SKM-1 treated with dmso at 0.1 percent for 144 hours (cell line): ENCODE measurements around the gene LPXN.
A peak's percentile ranks its signal among the peaks of the same experiment; 100 is the strongest.

Source experiments
- DNase-seq: peaks from one replicate; lab custom pipeline; 2025; ENCODE audit not compliant: unreplicated experiment; lab: John Stamatoyannopoulos, UW

LPXN gene

DNA sequence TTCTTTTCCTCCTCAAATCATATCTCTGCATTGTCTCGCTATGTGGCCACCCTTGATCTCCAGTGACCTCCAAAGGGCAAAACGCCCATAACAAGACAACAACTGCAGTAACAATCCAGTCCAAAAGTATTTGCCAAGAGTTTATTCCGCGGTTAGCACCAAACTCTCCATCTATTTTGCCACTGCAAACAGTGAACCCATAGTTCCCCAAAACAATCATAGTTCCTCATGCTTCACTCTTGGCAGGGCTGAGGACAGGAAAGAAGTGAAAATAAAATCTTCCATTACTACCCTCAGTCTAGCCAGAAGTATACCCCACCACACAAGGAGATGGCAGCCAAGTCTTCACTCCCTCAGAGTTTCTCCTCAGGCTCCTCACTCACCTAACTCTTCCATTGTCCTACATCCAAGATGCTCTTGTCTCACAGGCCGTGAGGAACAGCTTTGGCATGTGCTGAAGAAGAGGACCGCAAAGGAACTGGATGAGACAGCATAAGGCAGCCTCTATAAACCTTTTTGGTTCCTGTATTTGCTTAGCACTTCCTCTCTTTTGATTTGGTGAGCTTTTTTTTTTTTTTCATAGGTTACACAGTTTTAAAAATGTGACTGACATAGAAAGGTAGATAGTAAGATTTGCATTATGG, at the start of gene LPXN:
LPXN (minus strand) TSS at position 480 of the 644 bp plus-strand sequence; CDS start at position 396, 84 bp downstream.
- peak; percentile 89 for DNase-seq

DNA sequence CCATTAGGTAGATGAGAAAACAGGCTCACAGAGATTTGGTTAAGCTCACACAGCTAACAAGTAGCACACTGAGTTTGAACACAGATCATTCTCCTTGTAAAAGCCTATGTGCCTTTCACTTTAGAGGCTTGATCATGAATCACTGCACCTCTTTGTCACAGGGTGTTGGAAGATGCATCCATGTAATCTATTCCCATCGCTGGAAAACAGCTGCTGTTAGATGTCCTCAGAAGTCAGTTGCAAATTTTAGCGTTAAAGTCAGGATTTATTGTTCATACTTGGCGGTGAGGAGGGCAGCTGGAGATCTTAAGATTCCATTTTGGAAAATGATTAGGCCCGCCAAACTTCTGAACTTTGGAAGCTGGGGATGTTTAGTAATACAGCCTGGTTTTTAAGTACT, 49.4 kb upstream of the LPXN start:
- DNase-seq: no peak

DNA sequence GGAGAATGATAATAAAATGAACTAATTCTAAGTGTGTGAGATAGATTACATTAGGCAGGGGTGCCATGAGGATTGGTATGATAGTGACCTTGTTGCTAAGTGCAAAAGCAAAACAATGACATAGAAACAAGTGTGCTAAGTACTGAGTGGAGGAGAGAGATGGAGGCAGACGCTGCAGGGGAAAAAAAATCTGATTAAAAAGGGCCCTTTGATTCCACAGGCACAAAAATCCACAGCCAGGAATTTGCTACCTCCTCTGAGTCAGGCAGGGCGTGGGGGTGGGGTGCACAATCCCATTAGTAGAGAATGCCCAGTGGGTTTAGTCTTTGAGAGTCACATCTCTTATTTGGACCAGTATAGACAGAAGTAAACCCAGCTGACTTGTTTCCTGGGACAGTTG, 46.7 kb upstream of the LPXN start, which contains the start of gene CNTF:
CNTF (plus strand) TSS at position 322 of the 400 bp plus-strand sequence. CDS start 88 bp downstream, outside the sequence.
- no peak for DNase-seq

DNA sequence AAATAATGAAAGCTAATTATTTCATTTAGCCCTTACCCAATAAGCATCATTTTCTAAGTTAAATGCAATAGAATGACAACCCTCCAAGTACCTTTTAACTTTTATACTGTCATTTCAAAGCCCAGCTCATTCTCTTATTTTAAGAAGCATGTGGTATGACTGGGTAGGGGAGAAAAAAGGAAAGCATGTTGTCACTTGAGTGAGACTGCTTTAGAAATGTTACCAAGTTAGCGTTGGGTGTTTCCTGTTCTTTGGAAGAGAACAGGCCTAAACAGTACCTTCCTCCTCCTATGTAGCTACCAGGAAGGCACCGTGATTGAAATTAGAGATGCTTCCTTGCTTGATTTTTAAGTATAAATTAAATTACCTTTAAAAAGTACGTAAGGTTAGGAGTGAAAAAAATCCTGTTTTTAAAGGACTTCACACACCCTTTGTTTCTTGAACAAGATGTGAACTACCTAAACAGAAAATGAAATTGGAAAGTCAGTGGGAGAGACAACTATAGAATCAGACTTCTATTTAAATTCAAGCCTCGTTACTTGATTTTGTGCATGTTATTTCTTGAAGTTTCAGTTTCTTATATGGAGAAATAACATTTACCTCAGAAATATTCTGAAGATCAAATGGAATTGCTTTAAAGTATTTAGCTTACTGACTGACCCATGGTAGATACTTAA, 46.1 kb upstream of the LPXN start:
- DNase-seq: no peak

GRCh38 chr11:58617976-58618557, 42.4 kb upstream of the LPXN start:
- no peak for DNase-seq

GRCh38 chr11:58616594-58616993, 40.9 kb upstream of the LPXN start:
- no peak for DNase-seq

DNA sequence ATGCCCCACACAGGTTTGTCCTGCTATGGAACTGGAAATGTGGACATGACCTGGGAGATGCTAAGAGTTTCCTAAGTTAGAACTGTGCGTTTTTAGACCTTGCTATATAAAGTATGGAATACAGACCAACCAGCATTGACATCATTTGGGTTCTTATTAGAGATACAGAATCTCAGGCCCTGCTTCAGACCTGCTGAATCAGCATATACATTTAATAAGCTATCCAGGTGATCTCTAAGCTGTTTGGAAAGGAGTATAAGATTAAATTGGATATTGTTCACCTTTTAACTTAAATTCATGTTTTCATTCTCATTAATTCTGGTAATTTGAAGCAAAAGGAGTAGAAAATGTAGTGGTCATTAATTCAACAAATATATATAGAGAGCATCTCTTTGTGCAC, 39.9 kb upstream of the LPXN start:
- no peak for DNase-seq

DNA sequence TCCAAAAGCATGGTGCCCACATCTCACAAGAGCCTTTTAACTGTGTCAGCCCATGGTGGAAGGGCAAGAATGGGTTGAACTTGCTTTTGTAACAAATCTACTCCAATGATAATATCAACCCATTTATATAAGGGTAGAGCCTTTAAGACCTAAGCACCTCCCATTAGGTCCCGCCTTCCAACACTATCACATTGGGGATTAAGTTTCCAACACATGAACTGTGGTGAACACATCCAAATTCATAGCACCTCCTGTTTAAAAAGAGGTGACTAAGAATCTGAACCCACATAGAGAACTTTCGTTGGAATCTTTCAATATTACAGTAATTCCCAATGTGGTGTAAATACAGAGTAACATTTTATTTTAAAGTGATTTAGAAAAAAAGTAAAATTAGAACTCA, 37.6 kb upstream of the LPXN start:
- DNase-seq: no peak

DNA sequence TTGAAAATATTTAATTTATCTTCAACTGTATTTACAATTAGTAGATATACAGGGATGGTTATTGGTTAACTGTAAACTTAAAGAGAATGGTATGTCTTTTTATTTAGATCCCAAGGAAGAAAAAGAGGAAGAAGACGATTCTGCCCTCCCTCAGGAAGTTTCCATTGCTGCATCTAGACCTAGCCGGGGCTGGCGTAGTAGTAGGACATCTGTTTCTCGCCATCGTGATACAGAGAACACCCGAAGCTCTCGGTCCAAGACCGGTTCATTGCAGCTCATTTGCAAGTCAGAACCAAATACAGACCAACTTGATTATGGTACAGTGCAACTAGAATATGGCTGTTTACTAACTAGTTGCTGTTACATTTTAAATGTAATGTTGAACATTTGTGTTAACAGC, 34.1 kb upstream of the LPXN start:
- no peak for DNase-seq

- DNase-seq: no peak
Observed at GRCh38 chr11:58608331-58608730, 32.7 kb upstream of the LPXN start.

DNA sequence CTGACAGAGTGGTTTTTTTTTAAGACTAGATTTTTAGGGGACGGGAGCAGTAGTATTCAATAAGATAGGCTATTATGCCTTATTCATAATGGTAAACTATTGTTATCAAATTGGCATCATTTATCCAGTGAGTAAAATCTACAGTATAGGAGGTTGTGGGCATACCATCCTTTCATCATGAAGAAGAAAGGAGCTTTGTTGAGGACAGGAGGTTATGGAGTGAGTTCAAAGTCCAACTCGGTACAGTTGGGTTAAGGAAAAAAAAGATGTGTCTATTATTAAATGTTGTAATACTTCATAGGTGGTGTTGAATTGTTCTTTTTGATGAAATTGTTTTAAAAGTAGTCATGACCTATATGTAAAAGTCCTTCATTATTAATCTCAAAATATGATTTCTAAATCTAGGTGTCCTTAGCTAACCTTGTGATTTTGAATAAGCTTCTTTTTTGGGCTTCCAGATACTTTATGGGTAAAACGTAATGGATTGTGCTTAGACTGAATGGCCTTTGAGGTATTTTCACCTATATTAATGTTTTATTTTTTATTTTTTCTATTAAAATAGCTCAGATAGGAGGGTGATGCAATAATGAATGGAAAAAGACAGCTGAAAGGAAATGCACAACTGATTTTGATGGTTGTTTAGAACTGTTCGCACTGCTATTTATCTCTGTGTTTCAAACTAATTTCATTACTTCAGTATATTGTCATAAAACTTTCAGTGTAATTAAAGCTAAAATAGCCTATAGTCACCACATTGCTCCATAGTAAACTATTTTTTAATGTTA, 31.5 kb upstream of the LPXN start:
- no peak for DNase-seq

- DNase-seq: no peak
Observed at GRCh38 chr11:58600510-58600909, 24.9 kb upstream of the LPXN start.

DNA sequence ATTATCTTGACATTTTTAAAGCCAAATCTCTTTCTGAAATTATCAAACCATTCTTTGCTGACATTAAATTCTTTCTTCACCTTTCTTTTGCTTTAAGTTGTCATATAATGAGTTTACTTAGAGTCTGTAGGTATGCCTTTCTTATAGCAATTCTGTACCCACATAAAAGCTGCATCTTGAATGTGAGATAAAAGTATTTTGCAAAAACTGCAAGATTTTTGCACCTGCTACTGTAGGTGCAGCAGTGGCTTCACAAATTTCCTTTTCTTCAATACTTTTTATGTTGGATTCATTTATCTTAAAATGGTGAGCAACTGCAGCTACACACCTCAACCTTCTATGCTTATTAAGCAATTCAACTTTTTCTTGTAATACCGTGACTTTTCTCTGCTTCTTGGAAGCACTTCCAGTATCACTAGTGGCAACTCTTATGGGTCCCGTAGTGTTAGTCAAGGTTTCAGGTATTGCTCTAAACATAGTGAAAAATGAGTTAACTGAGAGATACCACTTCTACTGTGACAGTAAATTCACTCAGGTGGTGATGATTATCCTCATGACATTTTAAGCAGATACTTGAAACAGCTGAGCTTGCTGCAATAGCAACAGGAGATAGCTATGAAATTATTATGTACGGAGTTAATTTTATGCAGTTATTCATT, 22.0 kb upstream of the LPXN start:
- no peak for DNase-seq

- DNase-seq: no peak
Observed at GRCh38 chr11:58596621-58597020, 21.0 kb upstream of the LPXN start.

DNA sequence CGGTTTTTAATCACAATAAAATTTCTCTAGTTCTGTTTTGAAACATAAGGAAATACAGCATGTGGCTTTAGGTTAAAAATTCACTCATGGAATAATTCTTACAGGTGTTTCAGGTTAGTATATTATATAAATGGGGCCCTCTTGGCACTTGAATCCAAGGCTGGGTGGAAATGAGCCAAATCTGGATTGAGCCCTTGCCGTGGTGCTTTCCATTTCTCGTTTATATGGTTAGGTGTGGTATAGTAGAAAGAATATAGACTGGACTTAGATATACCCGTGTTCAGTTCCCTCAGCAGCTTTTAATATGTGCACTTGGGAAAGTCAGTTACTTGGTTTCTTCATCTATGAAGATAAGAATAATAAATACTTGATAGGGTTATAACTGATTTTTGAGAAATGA, 19.2 kb upstream of the LPXN start:
- DNase-seq: no peak

GRCh38 chr11:58592760-58593472, 17.3 kb upstream of the LPXN start:
- no peak for DNase-seq

DNA sequence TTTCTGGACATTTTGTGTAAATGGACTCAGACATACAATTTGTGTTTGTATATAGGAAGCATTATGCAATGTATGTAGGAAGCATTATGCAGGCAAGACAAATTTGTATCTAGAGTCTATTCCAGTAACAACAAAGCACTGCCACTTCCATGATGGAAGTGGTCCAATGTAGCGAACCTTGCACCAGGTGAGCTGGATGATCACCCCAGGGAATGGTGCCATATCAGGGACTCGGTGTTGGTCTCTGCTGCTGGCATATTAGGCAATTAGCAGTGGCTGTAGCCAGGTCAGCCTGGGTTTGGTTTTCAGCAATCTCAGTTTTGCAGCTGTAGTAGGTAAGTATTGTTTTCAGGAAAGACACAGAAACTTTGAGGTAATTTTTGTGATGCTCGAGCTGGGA, 16.0 kb upstream of the LPXN start:
- DNase-seq: no peak

DNA sequence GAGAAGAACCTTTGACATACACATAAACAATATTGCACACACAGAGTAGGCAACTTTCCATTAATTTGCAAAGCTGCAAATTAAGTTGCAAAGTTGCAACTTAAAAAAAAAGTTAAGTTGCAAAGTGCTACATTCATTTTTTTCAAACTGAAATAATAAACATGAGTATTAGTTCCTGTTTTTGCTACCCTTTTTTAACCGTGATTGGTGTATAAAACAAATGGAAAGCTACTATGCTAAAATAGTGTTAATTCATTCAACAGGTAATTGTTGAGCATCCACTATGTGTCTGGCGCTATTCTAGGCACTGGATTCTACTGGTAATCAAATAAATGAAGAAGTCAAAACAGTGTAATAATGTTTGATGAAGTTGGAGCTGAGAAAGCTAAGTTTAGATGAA, 11.3 kb upstream of the LPXN start:
- no peak for DNase-seq

GRCh38 chr11:58582437-58582836, 6.8 kb upstream of the LPXN start:
- DNase-seq: no peak

DNA sequence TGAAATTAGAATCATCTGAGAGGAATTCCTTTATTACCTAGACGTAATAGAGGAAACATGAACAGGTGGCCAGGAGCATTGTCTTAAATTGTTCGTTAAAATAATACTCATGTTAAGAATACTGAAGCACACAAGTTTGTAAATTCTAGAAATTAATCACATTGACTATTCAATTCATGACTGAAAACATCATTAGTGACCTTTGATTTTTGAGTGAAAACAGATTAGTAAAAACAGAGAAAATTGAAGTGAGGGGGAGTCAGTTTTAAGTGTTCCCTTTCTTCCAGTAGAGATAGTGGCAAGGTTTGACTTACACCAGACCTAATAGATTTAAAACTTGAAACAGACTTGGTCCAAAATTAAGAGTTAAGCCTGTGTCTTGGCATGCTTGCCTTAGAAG, 4.7 kb upstream of the LPXN start:
- DNase-seq: no peak
